Measurements from ENCODE around the gene ISOC2.

- no peak for TF ChIP-seq FOXA1 (IDR thresholded peaks at IDR 0.05)
- no peak for TF ChIP-seq HDGF (IDR thresholded peaks at IDR 0.05; ENCODE audit: borderline replicate concordance)
- no peak for TF ChIP-seq TARDBP (IDR thresholded peaks at IDR 0.05)
- TF ChIP-seq FOXM1 (IDR thresholded peaks at IDR 0.05; ENCODE audit: borderline replicate concordance) = no peak
- no peak for TF ChIP-seq L3MBTL2 (conservative IDR thresholded peaks at IDR 0.05)
- no peak for TF ChIP-seq CTBP1 (IDR thresholded peaks at IDR 0.05; ENCODE audit: borderline replicate concordance)
- TF ChIP-seq SP1 (IDR thresholded peaks at IDR 0.05) = no peak
- no peak for TF ChIP-seq ARNT (IDR thresholded peaks at IDR 0.05)
- TF ChIP-seq FOXK2 (IDR thresholded peaks at IDR 0.05) = no peak
- TF ChIP-seq ELF4 (IDR thresholded peaks at IDR 0.05) = no peak
- TF ChIP-seq PKNOX1 (IDR thresholded peaks at IDR 0.05) = no peak
- no peak for TF ChIP-seq BHLHE40 (IDR thresholded peaks at IDR 0.05; ENCODE audit: borderline replicate concordance)
- TF ChIP-seq ZNF384 (IDR thresholded peaks at IDR 0.05) = no peak
- TF ChIP-seq NFRKB (IDR thresholded peaks at IDR 0.05) = no peak
These were observed 22.4 kb downstream of the ISOC2 start for GRCh38 chr19:55439052-55439451.
